WI38 (cell line): Measurements from ENCODE around the gene PYGM.

Experiments
- H3K4me3 ChIP-seq: 2 replicates; pipeline ENCODE4 v1.5.1; 2011; ENCODE audit warnings: low read depth, mild to moderate bottlenecking, control low read depth, low read length
- TF ChIP-seq, protein P1 (sequence below): IDR thresholded peaks from 2 replicates; pipeline ENCODE4 v1.5.1; 2012; ENCODE audit warnings: low read depth, mild to moderate bottlenecking, control low read depth, low read length

The PYGM gene

DNA sequence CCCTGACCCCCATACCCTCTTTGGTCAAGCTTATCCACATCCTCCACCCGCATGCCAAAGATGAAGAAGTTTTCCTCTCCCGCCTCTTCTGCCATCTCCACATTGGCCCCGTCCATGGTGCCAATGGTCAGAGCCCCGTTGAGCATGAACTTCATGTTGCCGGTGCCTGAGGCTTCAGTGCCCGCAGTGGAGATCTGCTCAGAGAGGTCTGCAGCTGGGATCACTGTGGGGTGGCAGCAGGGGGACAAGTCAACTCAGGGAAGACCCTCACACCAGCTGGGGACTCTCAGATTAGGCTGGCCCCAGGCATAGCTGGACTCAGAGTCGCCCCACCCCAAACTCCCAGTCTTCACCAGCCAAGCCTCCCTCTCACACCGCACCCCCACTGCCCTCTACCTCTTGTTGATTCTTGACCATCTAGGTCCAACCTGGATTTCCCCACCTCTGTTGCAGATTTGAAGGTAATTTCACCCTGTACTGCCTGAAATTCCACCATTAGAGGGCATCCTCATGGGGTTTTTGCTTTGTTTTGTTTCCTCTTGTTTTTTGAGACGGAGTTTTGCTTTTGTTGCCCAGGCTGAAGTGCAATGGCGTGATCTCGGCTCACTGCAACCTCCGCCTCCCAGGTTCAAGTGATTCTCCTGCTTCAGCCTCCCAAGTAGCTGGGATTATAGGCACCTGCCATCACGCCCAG is 9.3 kb downstream of the PYGM start:
- H3K4me3 ChIP-seq = no peak overlapping the region
- TF ChIP-seq, protein P1, sequence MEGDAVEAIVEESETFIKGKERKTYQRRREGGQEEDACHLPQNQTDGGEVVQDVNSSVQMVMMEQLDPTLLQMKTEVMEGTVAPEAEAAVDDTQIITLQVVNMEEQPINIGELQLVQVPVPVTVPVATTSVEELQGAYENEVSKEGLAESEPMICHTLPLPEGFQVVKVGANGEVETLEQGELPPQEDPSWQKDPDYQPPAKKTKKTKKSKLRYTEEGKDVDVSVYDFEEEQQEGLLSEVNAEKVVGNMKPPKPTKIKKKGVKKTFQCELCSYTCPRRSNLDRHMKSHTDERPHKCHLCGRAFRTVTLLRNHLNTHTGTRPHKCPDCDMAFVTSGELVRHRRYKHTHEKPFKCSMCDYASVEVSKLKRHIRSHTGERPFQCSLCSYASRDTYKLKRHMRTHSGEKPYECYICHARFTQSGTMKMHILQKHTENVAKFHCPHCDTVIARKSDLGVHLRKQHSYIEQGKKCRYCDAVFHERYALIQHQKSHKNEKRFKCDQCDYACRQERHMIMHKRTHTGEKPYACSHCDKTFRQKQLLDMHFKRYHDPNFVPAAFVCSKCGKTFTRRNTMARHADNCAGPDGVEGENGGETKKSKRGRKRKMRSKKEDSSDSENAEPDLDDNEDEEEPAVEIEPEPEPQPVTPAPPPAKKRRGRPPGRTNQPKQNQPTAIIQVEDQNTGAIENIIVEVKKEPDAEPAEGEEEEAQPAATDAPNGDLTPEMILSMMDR = no peak

DNA sequence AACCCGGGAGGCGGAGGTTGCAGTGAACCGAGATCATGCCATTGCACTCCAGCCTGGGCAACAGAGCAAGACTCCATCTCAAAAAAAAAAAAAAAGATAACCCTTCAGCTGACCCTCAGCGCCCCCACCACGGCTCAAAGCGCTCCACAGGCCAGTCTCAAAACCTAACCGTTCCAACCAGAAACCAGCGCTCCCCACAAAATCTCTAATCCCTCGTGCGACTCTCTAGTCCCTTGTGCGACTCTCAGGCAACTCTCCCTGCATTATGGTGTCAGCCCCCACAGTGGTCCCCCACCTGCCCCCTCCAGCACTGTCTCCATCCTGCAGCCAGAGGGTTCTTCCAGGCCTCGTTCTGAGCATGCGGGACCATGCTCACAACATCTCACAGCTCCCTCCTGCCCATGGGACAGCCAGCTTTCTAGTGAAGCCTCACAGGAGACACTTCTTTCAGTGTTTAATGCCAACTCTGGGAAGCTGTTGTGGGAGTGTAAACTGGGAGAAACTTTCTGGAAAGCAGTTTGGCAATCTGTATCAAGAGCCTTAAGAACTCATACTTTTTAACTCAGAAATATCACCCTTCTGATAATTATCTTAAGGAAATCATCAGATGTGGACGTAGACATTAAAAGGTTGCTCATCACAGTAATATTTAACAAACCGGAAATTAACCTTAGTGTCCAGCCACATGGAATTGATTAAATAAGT is 11.7 kb downstream of the PYGM start:
- TF ChIP-seq, protein P1 = no peak
- H3K4me3 ChIP-seq = no peak overlapping the region

DNA sequence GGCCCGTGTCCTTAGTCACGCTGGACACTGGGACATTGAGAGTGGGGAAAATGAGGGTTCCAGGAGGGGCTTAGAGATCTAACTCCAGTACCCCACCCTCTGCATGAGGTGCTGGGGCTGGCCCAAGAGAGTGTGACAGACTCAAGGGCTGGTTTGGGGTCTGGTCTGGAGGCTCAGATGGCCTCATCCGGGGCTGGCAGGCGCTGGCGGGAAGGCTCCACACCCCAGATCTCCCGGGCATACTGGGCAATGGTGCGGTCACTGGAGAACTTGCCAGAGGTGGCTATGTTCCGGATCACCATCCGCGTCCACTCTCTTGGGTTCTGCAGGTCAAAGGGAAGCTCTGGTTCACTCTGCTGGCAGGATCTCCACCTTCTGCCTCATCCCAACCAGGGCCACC is 13.3 kb downstream of the PYGM start:
- TF ChIP-seq, protein P1 = no peak
- H3K4me3 ChIP-seq = no peak overlapping the region

DNA sequence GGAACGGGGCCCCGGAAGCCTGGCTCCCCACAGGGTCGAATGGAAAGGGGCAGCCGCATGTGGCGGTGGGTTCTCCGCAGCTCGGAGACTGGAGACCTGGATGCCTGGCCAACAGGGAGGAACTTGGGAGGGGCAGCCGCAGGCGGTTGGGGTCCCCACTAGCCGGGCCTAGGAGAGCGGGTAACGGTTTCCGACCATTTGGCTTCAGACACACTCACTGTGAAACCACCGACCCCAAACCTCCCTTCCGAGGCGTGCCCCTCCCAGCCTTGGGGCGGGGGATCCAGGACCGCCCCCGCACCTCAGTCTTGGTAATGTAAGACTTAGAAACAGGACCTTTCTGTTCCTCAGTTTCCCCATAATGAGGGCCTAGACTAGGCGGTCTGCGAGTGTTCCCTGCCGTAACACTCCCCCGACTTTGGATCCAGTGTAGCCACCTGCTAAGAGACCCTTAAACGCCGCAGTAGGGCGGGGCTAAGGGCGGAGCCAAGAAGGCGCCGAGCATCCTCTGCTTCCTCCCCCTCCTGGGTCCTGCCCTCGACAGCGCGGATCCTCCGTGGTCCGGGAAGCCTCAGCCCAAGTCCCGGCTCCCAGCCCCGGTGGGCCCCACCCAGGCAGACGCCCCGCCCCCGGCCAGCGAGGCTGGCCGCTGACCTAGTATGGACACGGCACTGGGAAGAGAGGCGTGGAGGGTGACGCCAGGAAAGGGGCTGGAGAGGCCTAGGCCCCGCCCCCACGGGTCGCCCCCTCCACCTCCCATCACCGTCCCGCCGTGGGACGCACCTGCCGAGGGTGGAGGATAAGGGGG is 14.0 kb downstream of the PYGM start:
- TF ChIP-seq, protein P1 = no peak
- H3K4me3 ChIP-seq = no peak overlapping the region

DNA sequence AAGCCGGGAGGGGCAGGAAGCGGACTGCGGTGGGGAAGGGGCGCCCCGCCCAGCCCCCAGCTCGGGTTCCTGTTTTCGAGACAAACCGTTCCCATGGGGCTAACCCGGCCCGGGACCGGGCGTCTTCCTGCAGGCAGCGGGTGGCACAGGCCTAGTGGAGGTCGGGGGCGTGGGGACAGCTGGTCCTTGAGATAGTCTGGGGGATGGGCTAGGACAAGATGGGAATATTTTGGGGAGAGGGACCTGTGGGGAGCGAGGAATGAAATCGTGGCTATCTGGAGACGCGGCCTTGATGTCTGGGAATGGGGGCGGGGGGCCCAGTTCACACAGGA is 14.6 kb downstream of the PYGM start:
- no peak overlapping the region for H3K4me3 ChIP-seq
- TF ChIP-seq, protein P1 = no peak

DNA sequence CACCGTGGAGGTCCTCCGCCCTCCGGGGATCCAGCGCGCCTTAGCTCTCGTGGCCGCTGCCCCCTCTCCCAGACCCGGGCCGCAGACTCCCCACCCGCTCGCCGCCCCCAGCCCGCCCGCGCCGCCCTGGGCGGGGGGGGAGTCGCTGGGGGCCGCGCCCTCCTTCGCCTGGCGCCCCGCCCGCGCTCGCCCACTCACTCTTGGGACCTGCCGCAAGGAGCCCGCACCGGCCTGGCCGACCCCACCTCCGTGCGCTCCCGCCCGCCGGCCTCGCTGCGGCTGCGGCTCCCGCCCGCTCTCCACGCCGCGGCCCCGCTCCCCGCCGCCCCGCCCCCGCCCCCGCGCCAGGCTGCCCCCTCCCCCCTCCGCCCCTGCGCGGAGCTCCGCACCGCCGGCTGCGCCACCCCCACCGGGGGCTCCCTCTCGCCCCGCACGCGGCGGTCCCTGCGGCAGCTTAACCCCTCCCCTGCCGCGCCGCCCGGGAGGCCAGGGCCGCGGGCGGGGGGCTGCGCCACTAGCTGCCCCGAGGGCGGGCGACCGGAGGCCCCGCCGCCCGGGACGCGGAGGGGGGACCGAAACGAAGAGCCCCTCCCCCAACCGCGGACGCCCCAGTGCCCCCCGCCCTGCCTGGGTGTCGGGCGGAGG is 15.1 kb downstream of the PYGM start:
- H3K4me3 ChIP-seq = no peak overlapping the region
- TF ChIP-seq, protein P1 = no peak
